Thyroid gland (tissue), 4 donors: ENCODE results near the gene DENND4A. TPM values are rescaled to one million over a fixed set of nuclear protein-coding genes. Genes with fewer than 3 reads are reported as not detected.

Experiments
- DNase-seq, 2 donors: peaks; one replicate each; pipeline ENCODE4 v3.0.0-alpha.2; 2019
- H3K27ac ChIP-seq, 3 donors: fragments of 200-600 bp; sonication (generic); 1 replicate in 2 of 3; 2 replicates in 1 of 3; pipeline ENCODE4 v1.5.1; 2016 to 2019; ENCODE audit warnings: mild to moderate bottlenecking in 1 of 3, moderate library complexity in 1 of 3
- H3K27me3 ChIP-seq: fragments of 200-600 bp; sonication (generic); one replicate; pipeline ENCODE4 v1.5.1; 2019
- H3K36me3 ChIP-seq, 2 donors: fragments of 200-600 bp; sonication (generic); one replicate each; pipeline ENCODE4 v1.5.1; 2016 to 2019
- H3K4me1 ChIP-seq, 2 donors: fragments of 200-600 bp; sonication (generic); one replicate each; pipeline ENCODE4 v1.5.1; 2017 to 2019
- H3K4me3 ChIP-seq, 3 donors: fragments of 200-600 bp; sonication (generic); replicated peaks in 1 of 3; 1 replicate in 2 of 3; 2 replicates in 1 of 3; pipeline ENCODE4 v1.5.1; 2016; ENCODE audit warnings: mild to moderate bottlenecking in 1 of 3
- H3K9me3 ChIP-seq: fragments of 200-600 bp; sonication (generic); one replicate; pipeline ENCODE4 v1.5.1; 2017
- CTCF ChIP-seq, 6 experiments: fragments of 200-600 bp in 3 of 6; fragments of 450-650 bp in 3 of 6; sonication (generic) in 3 of 6; IDR thresholded peaks; one replicate each; pipeline ENCODE4 v1.5.1; 2016 to 2019; ENCODE audit warnings: antibody characterized with exemption in 6 of 6, mild to moderate bottlenecking in 2 of 6, inconsistent platforms in 1 of 6, moderate library complexity in 1 of 6
- POLR2A ChIP-seq, 2 donors: fragments of 450-650 bp; IDR thresholded peaks; one replicate each; pipeline ENCODE4 v1.6.1; 2017; ENCODE audit warnings: antibody characterized with exemption in 2 of 2, mild to moderate bottlenecking in 2 of 2, moderate library complexity in 1 of 2
- WGBS, 2 donors: methylation state at CpG; one replicate each; pipeline ENCODE4 v1.1.5; 2017; 5-methylcytosine and 5-hydroxymethylcytosine counted together
- intact Hi-C: fragments of 100-400 bp; cut with DNase I; formaldehyde crosslinking; loops from one replicate; pipeline ENCODE4 v1.15.1; 2023
- total RNA-seq, 4 donors: library from RNA; depleted of rRNA; stranded (reverse); fragments of >200 nt; gene quantifications; one replicate each; pipeline ENCODE4 v1.2.3, GENCODE V29; 2016

Gene DENND4A
- total RNA-seq, 4 donors from 2014 or later: 37.5 to 79.9 (median 45.7) TPM

- 93 to 94% methylated on average over 12 of the region's 12 CpGs for WGBS, 2 donors
- Histone ChIP-seq H3K27me3 (no peaks in the 10 kb centered on the region), H3K4me3 (no peak overlapping the region), H3K36me3 (no peaks in the 10 kb centered on the region), H3K9me3 (no peaks in the 10 kb centered on the region), H3K4me1 (peaks cover 0 to 10% of the 10 kb centered on the region in 2 donors), H3K27ac (no peak overlapping the region)
- intact Hi-C loops: no loop called here
- TF ChIP-seq CTCF (IDR thresholded peaks at IDR 0.05) (no peak), POLR2A (IDR thresholded peaks at IDR 0.05) (no peak)
- no peak for DNase-seq
Observed at GRCh38 chr15:65650312-65651041, 141.6 kb downstream of the DENND4A start.

- TF ChIP-seq CTCF (IDR thresholded peaks at IDR 0.05) (no peak), POLR2A (IDR thresholded peaks at IDR 0.05) (no peak)
- Histone ChIP-seq H3K27me3 (no peaks in the 10 kb centered on the region), H3K4me1 (peaks cover 0 to 2% of the 10 kb centered on the region in 2 donors), H3K9me3 (no peaks in the 10 kb centered on the region), H3K36me3 (no peaks in the 10 kb centered on the region), H3K27ac (no peak overlapping the region), H3K4me3 (no peak overlapping the region)
- DNase-seq: no peak
- intact Hi-C loops: no loop called here
- 91 to 93% methylated on average over 4 of the region's 4 CpGs for WGBS, 2 donors
Observed at GRCh38 chr15:65646486-65646885, 145.6 kb downstream of the DENND4A start.

- H3K4me3 ChIP-seq: no peak overlapping the region
- WGBS, 2 donors: 94 to 98% methylated on average over 4 of the region's 4 CpGs
- no peaks in the 10 kb centered on the region for H3K36me3 ChIP-seq
- TF ChIP-seq CTCF (IDR thresholded peaks at IDR 0.05) (no peak), POLR2A (IDR thresholded peaks at IDR 0.05) (no peak)
- H3K27me3 ChIP-seq: no peaks in the 10 kb centered on the region
- intact Hi-C loops: no loop called here
- H3K4me1 ChIP-seq: peaks cover 0 to 3% of the 10 kb centered on the region in 2 donors
- DNase-seq: no peak
- no peak overlapping the region for H3K27ac ChIP-seq
- no peaks in the 10 kb centered on the region for H3K9me3 ChIP-seq
Observed at GRCh38 chr15:65645392-65645791, 146.7 kb downstream of the DENND4A start.

GRCh38 chr15:65644282-65644681, 147.8 kb downstream of the DENND4A start:
- H3K9me3 ChIP-seq: no peaks in the 10 kb centered on the region
- H3K27ac ChIP-seq: no peak overlapping the region
- no peaks in the 10 kb centered on the region for H3K36me3 ChIP-seq
- TF ChIP-seq POLR2A (IDR thresholded peaks at IDR 0.05): no peak
- TF ChIP-seq CTCF (IDR thresholded peaks at IDR 0.05): no peak
- no peak for DNase-seq
- intact Hi-C loops: no loop called here
- 95 to 100% methylated on average over 2 to 4 of the region's 4 CpGs for WGBS, 2 donors
- H3K4me3 ChIP-seq: no peak overlapping the region
- H3K4me1 ChIP-seq: peaks cover 0 to 3% of the 10 kb centered on the region in 2 donors
- H3K27me3 ChIP-seq: no peaks in the 10 kb centered on the region

- WGBS, 2 donors: 69 to 76% methylated on average over 5 to 6 of the region's 6 CpGs
- Histone ChIP-seq H3K27me3 (no peaks in the 10 kb centered on the region), H3K4me3 (no peak overlapping the region), H3K4me1 (peaks cover 0 to 10% of the 10 kb centered on the region in 2 donors), H3K9me3 (no peaks in the 10 kb centered on the region), H3K27ac (no peak overlapping the region), H3K36me3 (no peaks in the 10 kb centered on the region)
- peak in 1 of 2 donors; percentile 14 for DNase-seq
- intact Hi-C loops: no loop called here
- TF ChIP-seq POLR2A (IDR thresholded peaks at IDR 0.05): no peak
- TF ChIP-seq CTCF (IDR thresholded peaks at IDR 0.05): no peak
Observed at GRCh38 chr15:65642594-65642993, 149.5 kb downstream of the DENND4A start.
